Measurements from ENCODE around the gene TTPAL. TPM values are rescaled to one million over a fixed set of nuclear protein-coding genes. Genes with fewer than 3 reads are reported as not detected.

Gene TTPAL
- total RNA-seq, 2 experiments from 2014 or later, result 18.1 to 18.6 TPM

DNA sequence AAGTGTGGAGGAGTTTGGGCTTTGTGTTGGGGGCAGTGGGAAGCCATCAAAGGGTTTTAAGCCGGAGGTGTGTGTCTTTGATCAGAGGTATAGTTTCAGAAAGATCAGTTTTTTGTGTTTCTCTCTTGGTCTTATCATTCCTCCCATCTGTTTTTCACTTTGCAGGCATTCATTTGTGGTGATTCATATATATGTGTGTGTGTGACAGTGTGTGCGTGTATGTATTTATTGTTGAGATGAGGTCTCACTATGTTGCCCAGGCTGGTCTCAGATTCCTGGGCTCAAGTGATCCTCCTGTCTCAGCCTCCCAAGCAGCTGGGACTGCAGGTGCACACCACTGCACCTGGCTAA lies 57.3 kb downstream of the TTPAL start:
- no peaks in the 10 kb centered on the region for H3K9me3 Mint-ChIP-seq
- H3K27me3 Mint-ChIP-seq, result peaks cover 2% of the 10 kb centered on the region
- intact Hi-C loops (cut with micrococcal nuclease), result no loop called here
- H3K36me3 Mint-ChIP-seq, result peaks cover 2% of the 10 kb centered on the region
- ChIA-PET POLR2A (no interaction called here), CTCF (no interaction called here)
- peak; percentile 24 for DNase-seq
- no peak overlapping the region for H3K27ac Mint-ChIP-seq
- peaks cover 3% of the 10 kb centered on the region for H3K4me1 Mint-ChIP-seq (ENCODE audit: low read depth)
- no peak overlapping the region for H3K4me3 Mint-ChIP-seq

DNA sequence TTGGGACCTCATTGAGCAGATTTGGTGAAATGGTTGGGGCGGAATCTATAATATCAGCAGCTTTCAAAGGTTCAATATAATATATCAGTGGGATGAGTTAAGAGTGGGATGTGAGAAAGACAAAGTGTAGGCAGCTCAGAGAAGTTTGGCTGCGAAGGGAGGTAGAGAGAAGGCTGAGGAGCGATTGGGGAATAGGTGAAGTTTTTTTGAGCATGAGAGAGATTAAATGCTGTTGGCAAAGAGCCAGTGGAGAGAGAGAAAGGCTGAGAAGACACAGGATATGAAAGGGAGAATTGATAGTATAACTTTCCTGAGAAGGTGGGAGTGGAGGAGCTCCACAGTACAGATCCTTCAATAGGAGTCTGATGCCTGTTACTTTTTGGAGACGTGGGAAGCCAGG lies 58.3 kb downstream of the TTPAL start:
- peaks cover 3% of the 10 kb centered on the region for H3K4me1 Mint-ChIP-seq (ENCODE audit: low read depth)
- CTCF ChIA-PET, result interaction anchor here (1.4 kb wide), 1 partner anchor 150 kb away, joined by 3 read pairs; no protein-coding TSS in a partner anchor
- no peak overlapping the region for H3K4me3 Mint-ChIP-seq
- POLR2A ChIA-PET, result no interaction called here
- DNase-seq, result no peak
- H3K27me3 Mint-ChIP-seq, result peaks cover 2% of the 10 kb centered on the region
- H3K9me3 Mint-ChIP-seq, result no peaks in the 10 kb centered on the region
- H3K36me3 Mint-ChIP-seq, result peaks cover 2% of the 10 kb centered on the region
- intact Hi-C loops (cut with micrococcal nuclease), result no loop called here
- H3K27ac Mint-ChIP-seq, result no peak overlapping the region

DNA sequence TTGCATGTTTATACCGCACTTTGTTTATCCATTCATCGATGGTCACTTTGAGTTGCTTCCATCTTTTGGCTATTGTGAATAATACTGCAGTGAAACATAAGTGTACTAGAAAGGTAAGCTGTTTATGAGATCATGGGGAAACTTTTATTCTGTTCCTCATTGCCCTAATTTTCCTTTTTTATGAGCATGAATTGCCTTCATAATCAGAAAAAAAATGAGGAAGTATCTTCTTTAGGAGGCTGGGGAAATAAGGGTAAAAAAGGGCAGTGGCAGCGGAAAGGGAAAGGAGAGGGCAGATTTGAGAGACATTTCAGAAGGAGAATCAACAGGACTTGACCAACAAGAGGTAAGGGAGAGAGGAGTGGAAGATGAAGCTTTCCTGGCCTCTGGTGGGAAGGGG lies 60.5 kb downstream of the TTPAL start:
- H3K27ac Mint-ChIP-seq, result no peak overlapping the region

DNA sequence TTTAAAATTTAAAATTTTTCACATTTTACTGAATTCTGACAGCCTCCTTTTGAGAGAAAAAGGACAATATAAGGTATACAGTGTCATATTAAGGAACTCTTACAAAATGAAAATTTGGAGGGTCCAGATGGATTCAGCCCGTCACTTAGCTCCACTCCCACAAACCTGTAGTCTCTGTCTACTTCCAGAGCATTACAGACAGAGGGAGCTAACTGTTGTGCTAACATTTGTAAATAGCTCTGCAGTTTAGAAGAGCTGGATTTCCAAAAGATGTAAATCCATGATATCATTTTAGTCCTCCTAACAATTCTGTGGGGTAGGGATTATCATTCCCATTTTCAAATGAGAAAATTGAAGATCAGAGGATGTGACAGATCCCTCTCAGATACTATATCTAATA lies 62.3 kb downstream of the TTPAL start:
- Mint-ChIP-seq H3K36me3 (no peaks in the 10 kb centered on the region), H3K27me3 (no peaks in the 10 kb centered on the region), H3K4me3 (no peak overlapping the region), H3K4me1 (ENCODE audit: low read depth) (no peaks in the 10 kb centered on the region), H3K27ac (no peak overlapping the region), H3K9me3 (no peaks in the 10 kb centered on the region)
- CTCF ChIA-PET, result interaction anchor here (1.1 kb wide), 1 partner anchor 72 kb away, joined by 6 read pairs; no protein-coding TSS in a partner anchor
- POLR2A ChIA-PET, result no interaction called here
- intact Hi-C loops (cut with micrococcal nuclease), result no loop called here
- no peak for DNase-seq

More for the DNA sequence above, 60.5 kb downstream of the TTPAL start:
- Mint-ChIP-seq H3K4me1 (ENCODE audit: low read depth) (peaks cover 3% of the 10 kb centered on the region), H3K27me3 (peaks cover 2% of the 10 kb centered on the region), H3K36me3 (peaks cover 2% of the 10 kb centered on the region), H3K4me3 (no peak overlapping the region), H3K9me3 (no peaks in the 10 kb centered on the region)
- ChIA-PET POLR2A (interaction anchor here (0.6 to 1.0 kb wide), 2 partner anchors 61 to 1398 kb away, joined by 3 to 4 read pairs; partner anchors contain the start of genes PCIF1 and TTPAL), CTCF (no interaction called here)
- intact Hi-C loops (cut with micrococcal nuclease), result no loop called here
- DNase-seq, result no peak

DNA sequence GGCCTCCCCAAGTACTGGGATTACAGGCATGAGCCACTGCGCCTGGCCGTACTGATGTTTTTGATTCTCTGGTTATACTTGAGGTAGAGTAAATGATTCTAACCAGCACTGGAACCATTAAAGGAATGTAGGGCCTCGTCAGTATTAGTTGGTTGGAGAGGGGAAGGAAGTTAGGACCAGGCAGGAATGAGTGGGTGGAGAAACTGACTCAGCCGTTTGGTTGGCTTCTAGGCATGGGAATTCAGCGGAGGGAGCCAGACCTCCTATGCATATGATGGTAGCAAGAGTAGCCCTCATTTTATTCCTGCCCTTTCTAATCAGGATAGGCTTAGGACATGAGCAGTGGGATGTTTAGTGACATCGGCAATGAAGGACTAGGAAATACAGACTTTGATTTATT lies 65.2 kb downstream of the TTPAL start:
- intact Hi-C loops (cut with micrococcal nuclease), result no loop called here
- H3K27ac Mint-ChIP-seq, result no peak overlapping the region
- H3K9me3 Mint-ChIP-seq, result no peaks in the 10 kb centered on the region
- DNase-seq, result no peak
- no peaks in the 10 kb centered on the region for H3K4me1 Mint-ChIP-seq (ENCODE audit: low read depth)
- POLR2A ChIA-PET, result interaction anchor here (0.7 kb wide), 1 partner anchor 90 kb away, joined by 3 read pairs; no protein-coding TSS in a partner anchor
- H3K36me3 Mint-ChIP-seq, result no peaks in the 10 kb centered on the region
- H3K27me3 Mint-ChIP-seq, result no peaks in the 10 kb centered on the region
- no peak overlapping the region for H3K4me3 Mint-ChIP-seq
- CTCF ChIA-PET, result no interaction called here

DNA sequence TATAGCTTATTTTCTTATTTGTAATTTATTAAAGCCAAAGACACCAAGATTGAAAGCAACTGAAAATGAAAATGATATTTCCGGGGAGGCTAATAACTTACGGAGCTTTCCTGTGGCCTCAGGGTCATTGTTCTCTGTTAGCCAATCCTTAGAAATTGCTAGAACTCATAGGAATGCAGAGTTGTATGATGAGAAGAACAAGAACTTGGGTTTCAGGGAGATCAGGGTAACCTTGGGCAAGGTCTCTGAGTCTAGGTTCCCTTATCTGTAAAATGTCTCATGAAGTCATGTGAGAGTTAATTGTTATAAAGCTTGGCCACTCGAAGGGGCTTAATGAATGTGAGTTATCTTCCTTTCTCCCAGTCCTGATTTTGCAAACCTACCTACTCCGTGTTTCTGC lies 66.3 kb downstream of the TTPAL start:
- H3K27ac Mint-ChIP-seq, result no peak overlapping the region
- ChIA-PET CTCF (interaction anchor here (1.6 kb wide), 1 partner anchor 68 kb away, joined by 4 read pairs; no protein-coding TSS in a partner anchor), POLR2A (no interaction called here)
- DNase-seq, result no peak
- H3K9me3 Mint-ChIP-seq, result no peaks in the 10 kb centered on the region
- no peaks in the 10 kb centered on the region for H3K36me3 Mint-ChIP-seq
- intact Hi-C loops (cut with micrococcal nuclease), result no loop called here
- H3K27me3 Mint-ChIP-seq, result no peaks in the 10 kb centered on the region
- no peak overlapping the region for H3K4me3 Mint-ChIP-seq
- H3K4me1 Mint-ChIP-seq (ENCODE audit: low read depth), result no peaks in the 10 kb centered on the region

DNA sequence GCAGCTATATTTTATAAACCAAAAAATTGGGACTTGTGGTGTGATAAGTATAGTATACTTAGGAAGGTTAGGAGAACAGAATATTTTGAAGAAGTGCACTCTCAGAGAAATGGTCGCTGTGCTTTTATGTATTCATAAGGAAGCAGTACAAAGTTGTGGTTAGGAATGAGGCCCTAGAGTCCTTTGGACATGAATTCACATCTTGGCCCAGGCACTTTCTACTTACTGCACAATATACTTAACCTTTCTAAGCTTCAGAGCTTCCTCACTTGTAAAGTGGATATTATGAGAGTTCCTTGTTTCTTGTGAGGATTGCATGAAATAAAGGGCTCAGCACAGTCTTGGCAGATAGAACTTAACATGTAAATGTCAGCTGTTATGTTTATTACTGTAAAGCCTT lies 67.2 kb downstream of the TTPAL start:
- no peak for DNase-seq
- intact Hi-C loops (cut with micrococcal nuclease), result no loop called here
- POLR2A ChIA-PET, result no interaction called here
- Mint-ChIP-seq H3K36me3 (no peaks in the 10 kb centered on the region), H3K27ac (no peak overlapping the region), H3K9me3 (no peaks in the 10 kb centered on the region), H3K4me3 (no peak overlapping the region), H3K27me3 (no peaks in the 10 kb centered on the region), H3K4me1 (ENCODE audit: low read depth) (no peaks in the 10 kb centered on the region)
- CTCF ChIA-PET, result interaction anchor here (1.6 kb wide), 1 partner anchor 67 kb away, joined by 4 read pairs; no protein-coding TSS in a partner anchor

DNA sequence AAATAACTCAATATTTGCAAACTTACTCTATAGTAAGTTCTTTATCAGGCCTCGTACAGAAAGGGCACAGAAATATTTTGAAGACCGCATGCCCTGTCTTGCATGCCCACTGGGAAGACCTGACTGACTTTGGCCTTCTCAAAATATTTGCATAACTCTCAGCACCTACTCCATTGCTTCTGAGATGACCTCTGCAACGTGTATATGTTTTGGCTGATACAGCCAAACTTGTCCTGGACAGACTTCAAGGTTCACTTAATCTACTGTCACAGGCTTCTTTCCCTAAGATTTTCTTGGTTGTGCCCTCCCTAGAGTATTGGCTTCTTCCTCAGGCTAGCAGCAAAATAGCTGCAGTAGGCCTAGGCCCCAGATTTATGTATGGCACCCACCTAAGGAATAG lies 67.7 kb downstream of the TTPAL start:
- DNase-seq, result no peak
- ChIA-PET CTCF (no interaction called here), POLR2A (no interaction called here)
- H3K4me3 Mint-ChIP-seq, result no peak overlapping the region
- H3K9me3 Mint-ChIP-seq, result no peaks in the 10 kb centered on the region
- intact Hi-C loops (cut with micrococcal nuclease), result no loop called here
- no peaks in the 10 kb centered on the region for H3K4me1 Mint-ChIP-seq (ENCODE audit: low read depth)
- H3K36me3 Mint-ChIP-seq, result no peaks in the 10 kb centered on the region
- no peak overlapping the region for H3K27ac Mint-ChIP-seq
- H3K27me3 Mint-ChIP-seq, result no peaks in the 10 kb centered on the region

Other genes with a start within 250 kb of the TTPAL start
- not detected for gene GDAP1L1, start 228.6 kb upstream of the TTPAL start, total RNA-seq
- 1 to 10 TPM; 1.8 to 1.9 TPM for gene FITM2, start 164.7 kb upstream of the TTPAL start, total RNA-seq
- not detected for gene R3HDML, start 138.8 kb upstream of the TTPAL start, total RNA-seq
- not detected for gene HNF4A, start 120.2 kb upstream of the TTPAL start, total RNA-seq
- gene SERINC3, start 46.2 kb downstream of the TTPAL start, total RNA-seq, result 10 to 100 TPM; 57.3 to 58.6 TPM
- gene PKIG, start 106.7 kb downstream of the TTPAL start, total RNA-seq, result 1 to 10 TPM; 2.9 to 4.1 TPM
- gene ADA, start 175.8 kb downstream of the TTPAL start, total RNA-seq, result 10 to 100 TPM; 35.7 to 38.0 TPM
- not detected for gene CCN5, start 239.5 kb downstream of the TTPAL start, total RNA-seq

Data from activated CD4-positive, alpha-beta memory T cell treated with anti-CD3 and anti-CD28 coated beads for 36 hours (primary cell).